GM19193 (cell line): Measurements from ENCODE around the gene TMEM132D.

Experiments
- POLR2A ChIP-seq: IDR thresholded peaks from 4 replicates; pipeline ENCODE4 v1.6.1; 2011; ENCODE audit not compliant: insufficient read depth, insufficient read length; ENCODE audit errors: extremely low read depth

Gene TMEM132D

GRCh38 chr12:129097451-129097850 is 806.4 kb downstream of the TMEM132D start:
- TF ChIP-seq POLR2A: no peak

GRCh38 chr12:129096968-129097367 is 806.9 kb downstream of the TMEM132D start:
- no peak for TF ChIP-seq POLR2A

- TF ChIP-seq POLR2A: no peak
These were observed 807.6 kb downstream of the TMEM132D start for GRCh38 chr12:129096184-129096583.

- no peak for TF ChIP-seq POLR2A
These were observed 814.2 kb downstream of the TMEM132D start for GRCh38 chr12:129089576-129089975.

- TF ChIP-seq POLR2A: no peak
These were observed 818.7 kb downstream of the TMEM132D start for GRCh38 chr12:129084875-129085826.

GRCh38 chr12:129083121-129083840 is 820.5 kb downstream of the TMEM132D start:
- no peak for TF ChIP-seq POLR2A

- TF ChIP-seq POLR2A: no peak
These were observed 821.4 kb downstream of the TMEM132D start for GRCh38 chr12:129082441-129082840.

GRCh38 chr12:129081755-129082250 is 822.0 kb downstream of the TMEM132D start:
- no peak for TF ChIP-seq POLR2A

- TF ChIP-seq POLR2A: no peak
These were observed 823.0 kb downstream of the TMEM132D start for GRCh38 chr12:129080821-129081220.

GRCh38 chr12:129080391-129080790 is 823.4 kb downstream of the TMEM132D start:
- TF ChIP-seq POLR2A: no peak

GRCh38 chr12:129079719-129080118 is 824.1 kb downstream of the TMEM132D start:
- TF ChIP-seq POLR2A: no peak

GRCh38 chr12:129076441-129077320 is 827.1 kb downstream of the TMEM132D start:
- TF ChIP-seq POLR2A: no peak

- TF ChIP-seq POLR2A: no peak
These were observed 828.2 kb downstream of the TMEM132D start for GRCh38 chr12:129075460-129076208.

- no peak for TF ChIP-seq POLR2A
These were observed 829.4 kb downstream of the TMEM132D start for GRCh38 chr12:129074379-129074778.
